ENCODE results near the gene TMEM109. TPM values are rescaled to one million over a fixed set of nuclear protein-coding genes. Genes with fewer than 3 reads are reported as not detected.

The TMEM109 gene
- total RNA-seq (10 to 100 TPM; 70.2 to 73.4 (median 71.5) TPM), polyA plus RNA-seq (100 to 1,000 TPM in 1 of 3 donors, 10 to 100 TPM in 2; 69.2 to 130 (median 78.1) TPM)
- long read RNA-seq, donor 1, transcript TMEM109-201 (4 exons, 2,413 nt) = major isoform, 7 of 17 reads
- long read RNA-seq, donor 1, partial matches to known transcripts = 10 of 17 reads
- long read RNA-seq, donor 1, other reads (novel, unspliced or antisense) = 0 of 17 reads
- long read RNA-seq, donor 2, transcript TMEM109-201 (4 exons, 2,413 nt) = major isoform, 39 of 67 reads
- long read RNA-seq, donor 2, transcript TMEM109-202 (3 exons, 1,959 nt) = minor isoform, 5 of 67 reads
- long read RNA-seq, donor 2, partial matches to known transcripts = 23 of 67 reads
- long read RNA-seq, donor 2, other reads (novel, unspliced or antisense) = 0 of 67 reads

- peak within 1 kb of the TSS; percentile 94 for H3K27ac ChIP-seq
- no peak for TF ChIP-seq CTCF (IDR thresholded peaks at IDR 0.05)
- H3K9me3 ChIP-seq = no peaks in the 10 kb centered on the region
- H3K4me1 ChIP-seq = peaks cover 55% of the 10 kb centered on the region
- 0 to 1% (median 0%) methylated on average over 52 to 70 of the region's 70 CpGs for WGBS, 3 donors
- peak; percentile 75 to 86 (median 80) for ATAC-seq
- intact Hi-C loops (cut with DNase I) = no loop called here
- peak; percentile 89 to 94 for DNase-seq
- H3K4me3 ChIP-seq = peak within 1 kb of the TSS; percentile 96
- H3K36me3 ChIP-seq (ENCODE audit: insufficient read depth in 1 of 2, low read depth in 1 of 2) = no peaks in the 10 kb centered on the region
- no peaks in the 10 kb centered on the region for H3K27me3 ChIP-seq (ENCODE audit: insufficient read depth in 3 of 3, low read length in 2 of 3)
Measured at GRCh38 chr11:60913793-60914632, at the start of gene TMEM109. TMEM109 (plus strand) TSS chr11:60914158; CDS start chr11:60919694, 5,536 bp downstream.

GRCh38 chr11:60864856-60865513 is 49.0 kb upstream of the TMEM109 start:
- intact Hi-C loops (cut with DNase I) = no loop called here
- ATAC-seq (no peak), DNase-seq (peak in 1 of 2 donors; percentile 20)
- WGBS, 3 donors = 68 to 80% (median 76%) methylated on average over 7 of the region's 7 CpGs
- no peak overlapping the region for H3K27ac ChIP-seq
- no peak for TF ChIP-seq CTCF (IDR thresholded peaks at IDR 0.05)
- no peaks in the 10 kb centered on the region for H3K27me3 ChIP-seq (ENCODE audit: insufficient read depth in 3 of 3, low read length in 2 of 3)
- no peaks in the 10 kb centered on the region for H3K36me3 ChIP-seq (ENCODE audit: insufficient read depth in 1 of 2, low read depth in 1 of 2)
- no peaks in the 10 kb centered on the region for H3K9me3 ChIP-seq
- no peak overlapping the region for H3K4me3 ChIP-seq
- H3K4me1 ChIP-seq = no peaks in the 10 kb centered on the region

GRCh38 chr11:60866911-60867870 is 46.8 kb upstream of the TMEM109 start, which contains the start of gene ZP1:
ZP1 (plus strand) TSS chr11:60867542; CDS start chr11:60867562, 20 bp downstream.
- H3K9me3 ChIP-seq = no peaks in the 10 kb centered on the region
- intact Hi-C loops (cut with DNase I) = no loop called here
- peak in 1 of 2 donors; percentile 41 for DNase-seq
- no peaks in the 10 kb centered on the region for H3K27me3 ChIP-seq (ENCODE audit: insufficient read depth in 3 of 3, low read length in 2 of 3)
- WGBS, 3 donors = 60 to 62% (median 61%) methylated on average over 12 to 13 of the region's 13 CpGs
- H3K4me3 ChIP-seq = no peak within 1 kb of the TSS
- ATAC-seq = peak in 1 of 4 donors; percentile 7
- no peaks in the 10 kb centered on the region for H3K36me3 ChIP-seq (ENCODE audit: insufficient read depth in 1 of 2, low read depth in 1 of 2)
- no peak for TF ChIP-seq CTCF (IDR thresholded peaks at IDR 0.05)
- no peak within 1 kb of the TSS for H3K27ac ChIP-seq
- H3K4me1 ChIP-seq = peaks cover 16% of the 10 kb centered on the region

Data from psoas muscle (tissue), 8 donors.